ENCODE data around the gene ST7. TPM values are rescaled to one million over a fixed set of nuclear protein-coding genes. Genes with fewer than 3 reads are reported as not detected.

ST7 gene
- total RNA-seq, 2 experiments from 2014 or later: 9.6 to 10.7 TPM

DNA sequence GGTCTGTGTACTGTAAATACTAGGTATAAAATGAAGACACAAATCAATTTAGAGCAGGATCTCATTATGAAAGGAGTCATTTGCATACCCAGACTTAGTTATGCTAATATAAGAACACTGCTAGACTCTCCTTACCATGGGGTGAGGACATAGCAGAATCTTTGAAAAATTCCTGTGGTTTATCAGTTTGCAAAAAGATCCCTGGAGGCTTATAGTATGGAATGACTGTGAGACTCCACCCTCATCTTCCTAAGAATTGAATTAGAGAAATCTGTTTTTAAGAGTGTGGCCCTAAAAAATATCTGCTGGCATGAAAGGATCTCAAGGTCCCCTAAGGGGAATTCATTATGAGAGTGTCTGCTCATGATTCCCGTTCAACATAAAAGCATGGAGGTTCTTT, 306.3 kb downstream of the ST7 start:
- intact Hi-C loops (cut with micrococcal nuclease; ENCODE audit: unreplicated experiment): no loop called here
- H3K4me3 ChIP-seq (ENCODE audit: low read depth, low read length, poor library complexity, severe bottlenecking): no peak overlapping the region
- BruUV-seq (replicated peaks): no TSS peak

DNA sequence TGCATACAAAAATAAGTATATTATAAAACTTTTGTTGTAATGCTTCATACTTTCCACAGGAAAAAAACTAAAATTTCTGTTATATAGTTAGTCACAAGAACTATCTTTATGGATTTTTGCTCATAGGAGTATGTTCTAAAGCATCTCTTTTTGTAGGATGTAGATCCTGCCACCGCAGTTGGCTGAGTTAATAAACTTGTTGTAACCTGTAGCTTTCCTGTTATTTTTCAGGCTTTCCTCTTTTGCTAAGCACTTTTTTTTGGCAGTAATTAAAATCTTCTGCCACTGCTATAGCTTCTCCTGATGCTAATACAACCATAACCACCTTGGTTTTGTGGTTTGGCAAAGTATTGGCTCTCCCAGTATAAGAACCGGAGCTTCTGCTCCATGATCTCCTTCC, 309.2 kb downstream of the ST7 start:
- Histone ChIP-seq H3K4me2 (ENCODE audit: low read length) (no peak overlapping the region), H4K20me1 (ENCODE audit: insufficient read depth, low read length) (no peaks in the 10 kb centered on the region), H3K27ac (ENCODE audit: low read depth, low read length, poor library complexity, severe bottlenecking) (no peak overlapping the region), H3K4me3 (ENCODE audit: low read depth, low read length, poor library complexity, severe bottlenecking) (no peak overlapping the region), H3K9me3 (ENCODE audit: low read length) (no peaks in the 10 kb centered on the region), H2AFZ (ENCODE audit: low read length) (no peak overlapping the region), H3K36me3 (ENCODE audit: insufficient read depth, low read length) (no peaks in the 10 kb centered on the region), H3K4me1 (ENCODE audit: insufficient read depth, low read length, poor library complexity, severe bottlenecking) (no peaks in the 10 kb centered on the region), H3K79me2 (ENCODE audit: insufficient read depth, low read depth, low read length) (no peaks in the 10 kb centered on the region), H3K9me2 (ENCODE audit: insufficient read depth, low read length) (no peaks in the 10 kb centered on the region)
- intact Hi-C loops (cut with micrococcal nuclease; ENCODE audit: unreplicated experiment): no loop called here
- BruUV-seq (replicated peaks): no TSS peak
- ChIA-PET CTCF (ENCODE audit: unreplicated experiment) (no interaction called here), POLR2A (interaction anchor here (0.5 kb wide), 1 partner anchor 982 kb away, joined by 3 read pairs; no protein-coding TSS in a partner anchor)
- no peak for DNase-seq (ENCODE audit: low spot score)
- no peak for TF ChIP-seq EZH2phosphoT487 (IDR thresholded peaks at IDR 0.05; ENCODE audit: borderline replicate concordance, low read depth, low read length)
- TF ChIP-seq, protein P1, sequence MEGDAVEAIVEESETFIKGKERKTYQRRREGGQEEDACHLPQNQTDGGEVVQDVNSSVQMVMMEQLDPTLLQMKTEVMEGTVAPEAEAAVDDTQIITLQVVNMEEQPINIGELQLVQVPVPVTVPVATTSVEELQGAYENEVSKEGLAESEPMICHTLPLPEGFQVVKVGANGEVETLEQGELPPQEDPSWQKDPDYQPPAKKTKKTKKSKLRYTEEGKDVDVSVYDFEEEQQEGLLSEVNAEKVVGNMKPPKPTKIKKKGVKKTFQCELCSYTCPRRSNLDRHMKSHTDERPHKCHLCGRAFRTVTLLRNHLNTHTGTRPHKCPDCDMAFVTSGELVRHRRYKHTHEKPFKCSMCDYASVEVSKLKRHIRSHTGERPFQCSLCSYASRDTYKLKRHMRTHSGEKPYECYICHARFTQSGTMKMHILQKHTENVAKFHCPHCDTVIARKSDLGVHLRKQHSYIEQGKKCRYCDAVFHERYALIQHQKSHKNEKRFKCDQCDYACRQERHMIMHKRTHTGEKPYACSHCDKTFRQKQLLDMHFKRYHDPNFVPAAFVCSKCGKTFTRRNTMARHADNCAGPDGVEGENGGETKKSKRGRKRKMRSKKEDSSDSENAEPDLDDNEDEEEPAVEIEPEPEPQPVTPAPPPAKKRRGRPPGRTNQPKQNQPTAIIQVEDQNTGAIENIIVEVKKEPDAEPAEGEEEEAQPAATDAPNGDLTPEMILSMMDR (conservative IDR thresholded peaks at IDR 0.05; ENCODE audit: low read length): no peak

More for the DNA sequence above, 306.3 kb downstream of the ST7 start:
- Histone ChIP-seq H3K36me3 (ENCODE audit: insufficient read depth, low read length) (no peaks in the 10 kb centered on the region), H3K9me2 (ENCODE audit: insufficient read depth, low read length) (no peaks in the 10 kb centered on the region), H3K4me2 (ENCODE audit: low read length) (no peak overlapping the region), H3K9me3 (ENCODE audit: low read length) (no peaks in the 10 kb centered on the region), H4K20me1 (ENCODE audit: insufficient read depth, low read length) (no peaks in the 10 kb centered on the region), H3K79me2 (ENCODE audit: insufficient read depth, low read depth, low read length) (no peaks in the 10 kb centered on the region), H2AFZ (ENCODE audit: low read length) (no peak overlapping the region), H3K4me1 (ENCODE audit: insufficient read depth, low read length, poor library complexity, severe bottlenecking) (no peaks in the 10 kb centered on the region), H3K27ac (ENCODE audit: low read depth, low read length, poor library complexity, severe bottlenecking) (no peak overlapping the region)
- ChIA-PET POLR2A (no interaction called here), CTCF (ENCODE audit: unreplicated experiment) (no interaction called here)
- DNase-seq (ENCODE audit: low spot score): no peak
- TF ChIP-seq, protein P1 (conservative IDR thresholded peaks at IDR 0.05; ENCODE audit: low read length): no peak
- TF ChIP-seq EZH2phosphoT487 (IDR thresholded peaks at IDR 0.05; ENCODE audit: borderline replicate concordance, low read depth, low read length): no peak

DNA sequence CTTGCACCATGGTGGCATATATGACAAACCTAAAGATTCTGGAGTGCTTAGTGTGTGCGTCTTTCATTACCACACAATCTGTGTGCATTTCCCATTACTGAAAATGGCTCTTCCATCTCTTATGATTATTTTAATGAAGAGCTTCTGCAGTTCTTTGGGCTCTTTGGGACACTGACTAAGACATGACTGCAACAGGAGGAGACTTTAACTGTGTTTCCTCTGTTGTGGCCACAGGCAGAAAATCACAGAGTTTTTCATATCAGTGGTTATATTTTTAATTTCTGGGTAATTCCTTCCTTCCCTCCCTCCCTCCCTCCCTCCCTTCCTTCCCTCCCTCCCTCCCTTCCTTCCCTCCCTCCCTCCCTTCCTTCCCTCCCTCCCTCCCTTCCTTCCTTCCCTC, 311.4 kb downstream of the ST7 start:
- POLR2A ChIA-PET: interaction anchor here (0.6 to 1.1 kb wide), 4 partner anchors 15 to 525 kb away, joined by 3 read pairs; no protein-coding TSS in a partner anchor
- Histone ChIP-seq H4K20me1 (ENCODE audit: insufficient read depth, low read length) (no peaks in the 10 kb centered on the region), H3K4me2 (ENCODE audit: low read length) (no peak overlapping the region), H3K9me2 (ENCODE audit: insufficient read depth, low read length) (no peaks in the 10 kb centered on the region), H3K9me3 (ENCODE audit: low read length) (no peaks in the 10 kb centered on the region), H3K79me2 (ENCODE audit: insufficient read depth, low read depth, low read length) (no peaks in the 10 kb centered on the region), H2AFZ (ENCODE audit: low read length) (no peak overlapping the region), H3K4me3 (ENCODE audit: low read depth, low read length, poor library complexity, severe bottlenecking) (no peak overlapping the region), H3K36me3 (ENCODE audit: insufficient read depth, low read length) (no peaks in the 10 kb centered on the region), H3K27ac (ENCODE audit: low read depth, low read length, poor library complexity, severe bottlenecking) (no peak overlapping the region), H3K4me1 (ENCODE audit: insufficient read depth, low read length, poor library complexity, severe bottlenecking) (no peaks in the 10 kb centered on the region)
- no peak for DNase-seq (ENCODE audit: low spot score)
- intact Hi-C loops (cut with micrococcal nuclease; ENCODE audit: unreplicated experiment): no loop called here
- BruUV-seq (replicated peaks): no TSS peak
- CTCF ChIA-PET (ENCODE audit: unreplicated experiment): no interaction called here
- TF ChIP-seq, protein P1 (conservative IDR thresholded peaks at IDR 0.05; ENCODE audit: low read length): no peak
- no peak for TF ChIP-seq EZH2phosphoT487 (IDR thresholded peaks at IDR 0.05; ENCODE audit: borderline replicate concordance, low read depth, low read length)

Data from OCI-LY7 (cell line).